HG03565 (cell line): ENCODE measurements around the gene N4BP2L2.
"Not testable (repeated sequence)": the region's sequence is repeated elsewhere in the genome, so short reads cannot be mapped to it uniquely, and the experiment has no call there.

Experiments
- ATAC-seq: cut with Tn5 transposase; IDR thresholded peaks from one replicate; pipeline ENCODE4 v1.9.1; 2021; ENCODE audit warnings: mild to moderate bottlenecking, moderate library complexity; ENCODE audit not compliant: unreplicated experiment

Gene N4BP2L2

GRCh38 chr13:32538621-32539246 is at the start of gene N4BP2L2:
Gene N4BP2L2 (minus strand): TSS chr13:32538795. CDS start chr13:32537027, 1,768 bp downstream.
- ATAC-seq = peak; percentile 96

DNA sequence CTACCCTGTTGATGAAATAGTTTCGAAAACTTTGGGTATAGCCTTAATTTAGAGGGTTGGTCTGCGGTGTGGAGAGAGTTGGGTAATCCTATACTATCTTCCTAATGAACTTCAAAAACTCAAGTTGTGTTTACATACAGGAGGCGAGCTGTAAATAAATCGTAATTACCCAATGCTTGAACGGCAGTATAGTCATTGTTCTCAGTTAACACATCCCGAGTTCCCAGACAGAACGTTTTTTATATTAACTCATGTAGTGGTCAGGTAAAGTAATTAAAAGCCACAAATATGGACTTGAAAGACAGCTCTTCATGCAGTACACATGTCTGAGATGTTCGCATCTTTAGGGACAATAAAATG is 49.2 kb upstream of the N4BP2L2 start:
- ATAC-seq = no peak

- peak; percentile 23 for ATAC-seq
Measured at GRCh38 chr13:32587011-32587810, 48.6 kb upstream of the N4BP2L2 start.

GRCh38 chr13:32586080-32586900 is 47.7 kb upstream of the N4BP2L2 start, which contains the start of gene PDS5B:
Gene PDS5B (plus strand): TSS chr13:32586452. CDS start chr13:32648773, 62,321 bp downstream.
- peak; percentile 74 for ATAC-seq

DNA sequence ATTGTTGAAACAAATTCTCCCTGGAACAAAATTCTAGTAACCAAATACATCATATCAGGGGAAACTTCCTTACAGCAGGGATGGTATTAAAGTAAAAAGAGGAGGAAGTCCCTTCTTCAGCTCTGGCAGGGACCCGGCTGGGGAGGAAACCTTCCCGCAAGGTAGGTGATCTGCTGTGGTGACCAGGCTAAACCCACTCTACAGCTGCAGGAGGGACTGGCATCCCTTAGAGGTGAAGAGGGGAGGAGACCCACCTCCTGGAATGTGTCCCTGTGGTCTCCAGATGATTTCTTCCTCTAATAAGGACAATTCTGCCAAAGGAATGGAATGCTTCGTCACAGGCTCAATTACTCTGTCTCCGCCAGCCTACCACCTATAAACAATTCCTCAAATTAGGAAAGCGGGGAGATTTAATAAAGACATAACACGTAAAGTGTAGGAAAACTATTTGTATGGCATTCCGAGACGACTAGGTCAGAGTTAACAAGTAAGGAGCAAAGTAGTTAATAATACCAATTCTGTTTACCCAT is 47.0 kb upstream of the N4BP2L2 start:
- ATAC-seq = no peak

DNA sequence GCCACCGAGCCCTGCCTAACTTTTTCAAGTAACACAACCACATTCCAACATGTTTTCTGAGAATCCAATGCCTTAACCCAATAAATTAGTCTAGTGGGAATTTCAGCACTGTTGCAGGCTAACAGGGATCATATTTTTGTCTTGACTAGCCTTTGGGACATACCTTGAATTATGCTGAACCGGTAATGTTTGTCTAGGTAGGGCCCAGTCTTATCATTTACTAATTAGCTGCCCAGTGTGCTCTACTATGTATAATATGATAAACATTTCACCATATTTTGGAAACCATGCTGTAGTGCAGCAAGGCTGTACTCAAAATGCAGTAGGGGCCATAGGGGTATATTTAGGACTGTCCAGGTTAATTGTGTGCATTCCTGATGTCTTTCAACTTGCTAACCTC is 44.4 kb upstream of the N4BP2L2 start:
- ATAC-seq = no peak

DNA sequence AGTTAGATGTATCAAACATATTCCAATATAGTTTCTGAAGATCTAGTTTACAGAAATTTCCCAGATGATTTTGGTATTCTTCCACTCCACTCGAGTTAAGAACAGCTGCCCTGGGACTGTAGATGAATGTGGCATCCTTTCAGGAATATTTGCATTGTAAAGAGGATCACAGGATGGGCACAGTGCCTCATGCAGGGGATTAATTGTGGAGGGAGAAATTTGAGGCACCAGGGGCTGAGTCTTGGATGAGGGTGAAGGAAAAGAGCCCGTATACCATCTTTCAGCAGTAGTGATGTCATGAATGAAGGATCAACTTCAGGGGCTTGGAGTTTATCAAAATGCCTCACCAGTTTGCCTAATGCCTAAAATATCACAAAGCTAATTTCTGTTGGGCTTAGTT is 43.7 kb upstream of the N4BP2L2 start:
- no peak for ATAC-seq

- no peak for ATAC-seq
Measured at GRCh38 chr13:32581177-32581786, 42.7 kb upstream of the N4BP2L2 start.

DNA sequence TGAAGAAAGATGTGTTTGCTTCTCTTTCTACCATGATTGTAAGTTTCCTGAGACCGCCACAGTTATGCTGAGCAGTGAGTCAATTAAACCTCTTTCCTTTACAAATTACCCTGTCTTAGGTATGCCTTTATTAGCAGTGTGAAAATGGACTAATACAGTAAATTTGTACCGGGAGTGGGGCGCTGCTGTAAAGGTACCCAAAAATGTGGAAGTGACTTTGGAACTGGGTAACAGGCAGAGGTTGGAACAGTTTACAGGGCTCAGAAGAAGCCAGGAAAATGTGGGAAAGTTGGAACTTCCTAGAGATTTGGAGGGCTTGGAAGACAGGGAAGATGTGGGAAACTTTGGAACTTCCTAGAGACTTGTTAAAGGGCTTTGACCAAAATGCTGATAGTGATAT is 38.4 kb upstream of the N4BP2L2 start:
- ATAC-seq = no peak

GRCh38 chr13:32575687-32576086 is 37.1 kb upstream of the N4BP2L2 start:
- ATAC-seq = not testable (repeated sequence)

DNA sequence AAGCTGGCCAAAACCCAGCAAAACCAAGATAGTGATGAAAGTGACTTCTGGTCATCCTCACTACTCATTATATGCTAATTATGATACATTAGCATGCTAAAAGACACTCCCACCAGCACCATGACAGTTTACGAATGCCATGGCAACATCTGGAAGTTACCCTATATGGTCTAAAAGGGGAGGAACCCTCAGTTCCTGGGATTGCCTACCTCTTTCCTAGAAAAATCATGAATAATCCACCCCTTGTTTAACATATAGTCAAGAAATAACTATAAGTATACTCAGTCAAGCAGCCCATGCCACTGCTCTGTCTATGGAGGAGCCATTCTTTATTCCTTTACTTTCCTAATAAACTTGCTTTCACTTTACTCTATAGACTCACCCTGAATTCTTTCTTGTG is 22.2 kb upstream of the N4BP2L2 start:
- not testable (repeated sequence) for ATAC-seq

GRCh38 chr13:32555613-32556012 is 17.0 kb upstream of the N4BP2L2 start:
- ATAC-seq = no peak

DNA sequence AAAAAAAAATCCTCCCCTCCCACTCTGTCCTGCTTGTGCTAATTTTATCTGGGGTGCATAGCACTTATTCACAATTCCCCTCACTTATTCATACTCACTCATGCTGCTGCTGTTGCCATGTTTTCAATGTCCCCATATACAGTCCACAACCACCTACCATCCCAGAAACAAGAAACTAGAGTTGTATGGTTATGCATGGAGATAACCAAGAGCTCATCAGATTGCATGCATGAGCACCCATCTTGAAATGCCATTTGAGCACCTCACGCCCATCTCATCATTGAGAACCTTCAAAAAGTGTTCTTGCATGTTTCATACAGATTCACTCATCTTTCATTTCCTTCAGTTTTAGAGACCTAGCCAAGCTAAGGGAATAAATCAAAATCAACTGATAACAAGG is 15.1 kb upstream of the N4BP2L2 start:
- no peak for ATAC-seq

DNA sequence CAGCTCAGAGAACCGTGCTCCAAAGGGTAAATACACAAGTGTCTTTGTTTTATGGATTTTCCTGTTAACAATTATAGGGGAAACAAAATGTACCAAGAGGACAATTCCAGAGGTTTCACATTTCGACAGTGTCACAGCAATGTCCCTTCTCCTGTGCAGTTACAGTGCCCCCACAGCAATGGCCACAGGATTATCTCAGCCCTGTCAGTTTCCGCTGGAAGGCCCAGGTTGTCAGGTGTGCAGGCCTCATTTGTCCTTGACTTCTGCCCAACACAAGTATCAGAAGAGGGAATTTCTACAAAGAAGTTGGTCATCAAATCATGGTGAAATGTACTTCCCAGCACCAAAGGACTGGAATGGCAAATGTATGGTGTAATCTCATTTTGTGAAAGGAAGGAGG is 11.2 kb upstream of the N4BP2L2 start:
- no peak for ATAC-seq

GRCh38 chr13:32548837-32549236 is 10.2 kb upstream of the N4BP2L2 start:
- no peak for ATAC-seq

- no peak for ATAC-seq
Measured at GRCh38 chr13:32545083-32545482, 6.5 kb upstream of the N4BP2L2 start.

DNA sequence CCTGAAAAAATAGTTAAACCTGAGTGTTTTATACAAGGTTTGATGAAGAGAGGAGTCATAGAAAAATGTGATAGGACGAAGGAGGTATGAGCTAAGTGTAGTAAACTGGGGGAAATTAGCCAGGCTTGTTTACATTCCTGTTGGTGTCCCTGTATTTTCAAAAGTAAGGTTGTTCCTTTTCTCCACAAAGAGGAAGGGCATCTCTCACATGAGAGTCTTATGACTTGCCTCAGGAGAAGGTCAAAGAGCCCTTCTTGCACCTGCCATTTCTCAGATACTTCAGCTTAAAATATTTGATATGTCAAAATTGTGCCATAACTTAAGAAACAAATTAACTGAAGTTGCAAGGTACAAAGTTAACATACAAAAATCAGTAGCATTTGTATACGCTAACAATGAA is 3.6 kb upstream of the N4BP2L2 start:
- ATAC-seq = no peak

GRCh38 chr13:32538143-32538620 is 413 bp downstream of the N4BP2L2 start:
- ATAC-seq = peak; percentile 46

GRCh38 chr13:32537580-32538142 is 934 bp downstream of the N4BP2L2 start:
- ATAC-seq = no peak

- no peak for ATAC-seq
Measured at GRCh38 chr13:32535748-32536147, 2.8 kb downstream of the N4BP2L2 start.
